Hepatocyte (in vitro differentiated cells): Measurements from ENCODE around the gene SREK1IP1. TPM values are rescaled to one million over a fixed set of nuclear protein-coding genes. Genes with fewer than 3 reads are reported as not detected.

ENCODE experiments used
- DNase-seq: peaks from one replicate; pipeline ENCODE4 v3.0.0-alpha.2; 2016; ENCODE audit warnings: low spot score
- H2AFZ ChIP-seq: fragments of 200-600 bp; sonication (generic); 2 replicates; pipeline ENCODE4 v1.6.0; 2016; ENCODE audit warnings: antibody characterized with exemption, mild to moderate bottlenecking
- H3K27ac ChIP-seq: fragments of 200-600 bp; sonication (generic); 2 replicates; pipeline ENCODE4 v1.5.1; 2016; ENCODE audit warnings: mild to moderate bottlenecking
- H3K27me3 ChIP-seq: fragments of 200-600 bp; sonication (generic); 2 replicates; pipeline ENCODE4 v1.6.1; 2016
- H3K36me3 ChIP-seq: fragments of 200-600 bp; sonication (generic); replicated peaks from 2 replicates; pipeline ENCODE4 v1.5.1; 2016; ENCODE audit warnings: low read depth; ENCODE audit not compliant: insufficient read depth
- H3K4me1 ChIP-seq: fragments of 200-600 bp; sonication (generic); 2 replicates; pipeline ENCODE4 v1.5.1; 2016; ENCODE audit warnings: mild to moderate bottlenecking, moderate library complexity; ENCODE audit not compliant: insufficient read depth
- H3K4me2 ChIP-seq: fragments of 200-600 bp; sonication (generic); 2 replicates; pipeline ENCODE4 v1.6.0; 2016
- H3K4me3 ChIP-seq: fragments of 200-600 bp; sonication (generic); 2 replicates; pipeline ENCODE4 v1.5.1; 2016; ENCODE audit warnings: mild to moderate bottlenecking
- H3K79me2 ChIP-seq: fragments of 200-600 bp; sonication (generic); 2 replicates; pipeline ENCODE4 v1.6.0; 2017; ENCODE audit warnings: mild to moderate bottlenecking
- H3K9me2 ChIP-seq: fragments of 200-600 bp; sonication (generic); replicated peaks from 2 replicates; pipeline ENCODE4 v1.6.0; 2017; ENCODE audit warnings: mild to moderate bottlenecking; ENCODE audit not compliant: insufficient read depth
- H3K9me3 ChIP-seq: fragments of 200-600 bp; sonication (generic); 2 replicates; pipeline ENCODE4 v1.5.1; 2016; ENCODE audit warnings: low read depth, mild to moderate bottlenecking
- H4K20me1 ChIP-seq: fragments of 200-600 bp; sonication (generic); 2 replicates; pipeline ENCODE4 v1.6.0; 2016; ENCODE audit warnings: mild to moderate bottlenecking; ENCODE audit not compliant: insufficient read depth, poor library complexity, severe bottlenecking
- EZH2 ChIP-seq: fragments of 200-600 bp; sonication (generic); IDR thresholded peaks from 2 replicates; pipeline ENCODE4 v1.6.1; 2016; ENCODE audit warnings: antibody characterized with exemption, mild to moderate bottlenecking, borderline replicate concordance
- EZH2phosphoT487 ChIP-seq: fragments of 200-600 bp; sonication (generic); IDR thresholded peaks from one replicate; pipeline ENCODE4 v1.6.1; 2018; ENCODE audit warnings: antibody characterized with exemption, mild to moderate bottlenecking, low read depth, moderate library complexity; ENCODE audit not compliant: unreplicated experiment, severe bottlenecking
- WGBS: methylation state at CpG from one replicate; pipeline ENCODE4 v1.1.6; 2016; ENCODE audit warnings: low lambda C conversion rate; ENCODE audit errors: missing lambda C conversion rate; 5-methylcytosine and 5-hydroxymethylcytosine counted together
- polyA plus RNA-seq: library from polyadenylated mRNA; unstranded; fragments of >200 nt; fragmentation: Nextera tagmentation; extraction: Ambion mirVana; gene quantifications from 2 replicates; pipeline ENCODE4 v1.2.1, GENCODE V29; 2016
- total RNA-seq: library from RNA; depleted of rRNA; stranded (reverse); fragments of >200 nt; gene quantifications from 2 replicates; pipeline ENCODE4 v1.2.3, GENCODE V29; 2014
- TF ChIP-seq, protein P1 (sequence below): fragments of 200-600 bp; sonication (generic); IDR thresholded peaks from 2 replicates; pipeline ENCODE4 v1.5.1; 2016; ENCODE audit warnings: antibody characterized with exemption, mild to moderate bottlenecking; ENCODE audit not compliant: poor library complexity

Gene SREK1IP1
- total and polyA plus RNA-seq, 2 experiments from 2014 or later, result 19.6 to 27.3 TPM

DNA sequence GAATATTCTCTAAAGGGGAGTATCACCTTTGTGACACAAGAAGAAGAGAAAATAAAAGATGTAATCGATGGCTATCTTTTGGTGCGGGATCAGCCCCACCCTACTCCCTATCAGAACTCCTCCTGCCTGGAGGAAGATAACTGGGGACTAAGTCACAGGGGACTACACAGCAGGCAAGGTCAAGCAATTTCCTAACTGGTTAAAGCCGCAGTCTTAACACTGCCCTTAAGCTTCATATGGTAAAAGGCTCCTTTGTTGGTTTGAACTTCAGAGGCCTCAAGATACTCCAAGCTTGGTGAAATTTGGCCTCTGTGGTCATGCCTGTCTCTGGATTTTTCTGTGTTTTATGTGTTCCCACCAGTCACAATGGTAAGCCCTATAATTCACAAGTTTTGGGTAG lies 79.5 kb downstream of the SREK1IP1 start:
- no peak overlapping the region for H3K4me2 ChIP-seq
- H3K9me2 ChIP-seq, result no peaks in the 10 kb centered on the region
- H3K4me1 ChIP-seq, result peaks cover 9% of the 10 kb centered on the region
- no peak overlapping the region for H3K4me3 ChIP-seq
- DNase-seq, result no peak
- no peak overlapping the region for H2AFZ ChIP-seq
- no peaks in the 10 kb centered on the region for H3K9me3 ChIP-seq
- no peaks in the 10 kb centered on the region for H3K79me2 ChIP-seq
- TF ChIP-seq EZH2 (no peak), EZH2phosphoT487 (no peak)
- TF ChIP-seq, protein P1, sequence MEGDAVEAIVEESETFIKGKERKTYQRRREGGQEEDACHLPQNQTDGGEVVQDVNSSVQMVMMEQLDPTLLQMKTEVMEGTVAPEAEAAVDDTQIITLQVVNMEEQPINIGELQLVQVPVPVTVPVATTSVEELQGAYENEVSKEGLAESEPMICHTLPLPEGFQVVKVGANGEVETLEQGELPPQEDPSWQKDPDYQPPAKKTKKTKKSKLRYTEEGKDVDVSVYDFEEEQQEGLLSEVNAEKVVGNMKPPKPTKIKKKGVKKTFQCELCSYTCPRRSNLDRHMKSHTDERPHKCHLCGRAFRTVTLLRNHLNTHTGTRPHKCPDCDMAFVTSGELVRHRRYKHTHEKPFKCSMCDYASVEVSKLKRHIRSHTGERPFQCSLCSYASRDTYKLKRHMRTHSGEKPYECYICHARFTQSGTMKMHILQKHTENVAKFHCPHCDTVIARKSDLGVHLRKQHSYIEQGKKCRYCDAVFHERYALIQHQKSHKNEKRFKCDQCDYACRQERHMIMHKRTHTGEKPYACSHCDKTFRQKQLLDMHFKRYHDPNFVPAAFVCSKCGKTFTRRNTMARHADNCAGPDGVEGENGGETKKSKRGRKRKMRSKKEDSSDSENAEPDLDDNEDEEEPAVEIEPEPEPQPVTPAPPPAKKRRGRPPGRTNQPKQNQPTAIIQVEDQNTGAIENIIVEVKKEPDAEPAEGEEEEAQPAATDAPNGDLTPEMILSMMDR, result no peak
- peaks cover 51% of the 10 kb centered on the region for H3K27me3 ChIP-seq
- H3K27ac ChIP-seq, result no peak overlapping the region
- no peaks in the 10 kb centered on the region for H4K20me1 ChIP-seq
- 61% methylated on average over 3 of the region's 3 CpGs for WGBS
- H3K36me3 ChIP-seq, result no peaks in the 10 kb centered on the region

DNA sequence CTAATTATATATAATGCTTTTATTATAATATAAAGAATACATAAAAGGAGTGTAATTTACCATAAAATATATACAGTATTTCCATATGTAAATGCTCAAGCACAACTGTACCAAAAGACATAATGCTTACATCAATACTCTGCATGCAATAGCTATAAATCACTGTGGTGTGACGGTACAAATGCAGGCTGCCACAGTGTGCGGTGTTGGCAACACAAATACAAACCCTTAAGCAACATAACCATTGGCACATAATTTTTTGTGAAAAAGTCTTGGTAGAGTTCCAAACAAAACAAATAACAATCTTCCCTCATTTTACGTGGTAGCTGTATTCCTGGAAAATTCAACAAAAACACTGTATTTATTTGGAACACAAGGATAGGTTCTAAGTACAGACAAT lies 80.1 kb downstream of the SREK1IP1 start:
- 82% methylated on average over 3 of the region's 3 CpGs for WGBS
- no peak for DNase-seq
- H3K9me2 ChIP-seq, result no peaks in the 10 kb centered on the region

DNA sequence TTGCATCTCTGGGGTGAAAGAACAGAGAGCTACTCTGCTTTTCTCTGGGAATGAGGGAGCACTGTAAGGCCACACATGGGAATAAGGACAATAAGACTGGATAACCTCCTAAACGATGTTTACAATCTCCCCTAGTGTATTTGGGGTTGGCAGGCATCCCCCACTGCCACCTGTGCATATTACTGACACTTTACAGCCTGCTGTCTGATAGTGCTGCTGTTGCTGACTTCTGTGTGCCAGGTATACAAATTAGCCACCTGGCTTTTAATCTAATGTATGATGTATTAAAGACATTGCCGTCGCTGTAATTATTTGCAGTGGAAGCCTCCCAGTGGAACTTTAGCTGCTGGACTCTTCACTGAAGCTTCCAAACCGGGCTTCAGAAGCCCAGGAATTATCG lies 82.6 kb downstream of the SREK1IP1 start:
- H3K9me2 ChIP-seq, result no peaks in the 10 kb centered on the region
- WGBS, result 79% methylated on average over 5 of the region's 5 CpGs
- H3K4me1 ChIP-seq, result peaks cover 6% of the 10 kb centered on the region
- no peak overlapping the region for H3K4me2 ChIP-seq
- no peak overlapping the region for H3K27ac ChIP-seq
- H2AFZ ChIP-seq, result no peak overlapping the region
- H3K36me3 ChIP-seq, result no peaks in the 10 kb centered on the region
- DNase-seq, result no peak
- no peaks in the 10 kb centered on the region for H3K9me3 ChIP-seq
- TF ChIP-seq EZH2phosphoT487 (no peak), EZH2 (no peak)
- TF ChIP-seq, protein P1, result no peak
- H3K79me2 ChIP-seq, result no peaks in the 10 kb centered on the region
- H3K27me3 ChIP-seq, result peaks cover 33% of the 10 kb centered on the region
- no peaks in the 10 kb centered on the region for H4K20me1 ChIP-seq
- no peak overlapping the region for H3K4me3 ChIP-seq

More for the DNA sequence above, 80.1 kb downstream of the SREK1IP1 start:
- Histone ChIP-seq H3K4me2 (no peak overlapping the region), H4K20me1 (no peaks in the 10 kb centered on the region), H3K27ac (no peak overlapping the region), H3K4me3 (no peak overlapping the region), H3K36me3 (no peaks in the 10 kb centered on the region), H3K4me1 (peaks cover 9% of the 10 kb centered on the region), H2AFZ (no peak overlapping the region), H3K27me3 (peaks cover 51% of the 10 kb centered on the region), H3K9me3 (no peaks in the 10 kb centered on the region), H3K79me2 (no peaks in the 10 kb centered on the region)
- no peak for TF ChIP-seq EZH2
- TF ChIP-seq EZH2phosphoT487, result no peak
- TF ChIP-seq, protein P1, result no peak

DNA sequence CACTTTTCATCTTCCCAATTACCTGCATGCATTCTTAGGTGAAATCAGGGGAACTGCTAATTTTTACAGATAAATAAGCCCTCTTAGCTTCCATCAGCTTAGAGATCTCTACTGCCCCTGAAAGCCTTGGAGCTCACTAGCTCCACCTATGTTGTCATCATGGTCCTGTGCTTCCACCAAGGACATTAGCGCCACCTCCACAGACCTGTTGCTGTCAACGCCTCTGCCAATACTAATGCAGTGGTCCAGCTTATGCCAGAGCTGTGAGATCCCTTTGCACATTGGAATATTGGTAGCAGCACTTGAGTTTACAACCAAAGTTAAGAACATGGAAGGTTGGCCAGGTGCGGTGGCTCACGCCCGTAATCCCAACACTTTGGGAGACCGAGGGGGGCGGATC lies 85.9 kb downstream of the SREK1IP1 start:
- H3K4me2 ChIP-seq, result no peak overlapping the region
- no peaks in the 10 kb centered on the region for H4K20me1 ChIP-seq
- H3K4me3 ChIP-seq, result no peak overlapping the region
- no peak overlapping the region for H2AFZ ChIP-seq
- no peak for DNase-seq
- no peaks in the 10 kb centered on the region for H3K9me3 ChIP-seq
- H3K4me1 ChIP-seq, result no peaks in the 10 kb centered on the region
- no peak overlapping the region for H3K27ac ChIP-seq
- WGBS, result 93% methylated on average over 7 of the region's 7 CpGs
- H3K79me2 ChIP-seq, result no peaks in the 10 kb centered on the region
- no peaks in the 10 kb centered on the region for H3K36me3 ChIP-seq
- no peaks in the 10 kb centered on the region for H3K9me2 ChIP-seq
- TF ChIP-seq EZH2phosphoT487 (no peak), EZH2 (no peak)
- TF ChIP-seq, protein P1, result no peak
- peaks cover 5% of the 10 kb centered on the region for H3K27me3 ChIP-seq
